ENCODE results near the gene GDPD3. TPM values are rescaled to one million over a fixed set of nuclear protein-coding genes. Genes with fewer than 3 reads are reported as not detected.

The GDPD3 gene
- total and polyA plus RNA-seq, 9 of the 15 experiments (the other 6 are each of a cell fraction or from before 2014, with no cell fraction given) = 0.47 to 3.9 (median 1.1) TPM

DNA sequence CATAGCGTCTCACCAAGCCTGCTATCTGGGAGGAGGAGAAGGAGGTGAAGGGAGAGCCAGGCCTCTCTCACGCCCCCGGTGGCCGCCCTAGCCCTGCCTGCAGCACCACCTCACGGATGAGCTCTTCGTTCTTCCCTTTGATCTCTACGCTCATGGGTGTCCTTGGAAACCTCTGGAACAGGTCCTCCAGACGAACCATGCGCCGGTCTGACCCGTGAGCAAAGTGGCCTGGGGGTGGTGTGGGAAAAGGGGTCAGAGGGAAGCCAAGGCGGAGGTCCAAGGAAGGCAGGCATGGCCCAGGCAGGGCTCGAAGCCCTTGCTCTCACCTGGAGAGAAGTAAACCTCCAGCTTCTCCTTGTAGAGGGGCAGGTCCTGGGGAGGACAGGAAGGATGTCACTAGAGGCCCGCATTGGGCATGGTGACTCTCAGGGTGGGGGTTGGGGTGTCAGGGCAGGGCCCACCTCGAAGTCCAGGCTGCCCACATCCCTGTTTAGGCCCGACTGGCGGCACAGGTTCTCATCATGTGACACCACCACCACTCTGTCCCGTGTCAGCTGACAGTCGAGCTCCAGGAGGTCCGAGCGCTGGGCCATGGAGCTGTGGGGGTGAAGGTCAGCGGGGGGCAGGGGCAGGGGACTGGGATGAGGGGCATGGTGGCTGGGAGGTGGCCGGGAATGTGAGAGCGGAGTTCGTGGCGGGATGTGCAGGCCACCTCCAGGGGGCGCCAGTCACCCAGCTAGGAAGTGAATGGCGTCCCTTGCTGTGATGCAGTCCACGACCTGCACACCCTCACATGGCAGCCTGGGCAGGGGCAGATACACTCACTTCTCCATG, 923 bp downstream of the GDPD3 start (continued):
- TF ChIP-seq, protein P1, sequence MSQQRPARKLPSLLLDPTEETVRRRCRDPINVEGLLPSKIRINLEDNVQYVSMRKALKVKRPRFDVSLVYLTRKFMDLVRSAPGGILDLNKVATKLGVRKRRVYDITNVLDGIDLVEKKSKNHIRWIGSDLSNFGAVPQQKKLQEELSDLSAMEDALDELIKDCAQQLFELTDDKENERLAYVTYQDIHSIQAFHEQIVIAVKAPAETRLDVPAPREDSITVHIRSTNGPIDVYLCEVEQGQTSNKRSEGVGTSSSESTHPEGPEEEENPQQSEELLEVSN (IDR thresholded peaks at IDR 0.05; ENCODE audit: borderline replicate concordance in 1 of 2, extremely low read depth in 1 of 2, insufficient read depth in 1 of 2, insufficient read length in 1 of 2, low read depth in 1 of 2, low read length in 1 of 2, poor library complexity in 1 of 2, severe bottlenecking in 1 of 2) = peak in 1 of 2 experiments; percentile 14
- TF ChIP-seq, protein P2, sequence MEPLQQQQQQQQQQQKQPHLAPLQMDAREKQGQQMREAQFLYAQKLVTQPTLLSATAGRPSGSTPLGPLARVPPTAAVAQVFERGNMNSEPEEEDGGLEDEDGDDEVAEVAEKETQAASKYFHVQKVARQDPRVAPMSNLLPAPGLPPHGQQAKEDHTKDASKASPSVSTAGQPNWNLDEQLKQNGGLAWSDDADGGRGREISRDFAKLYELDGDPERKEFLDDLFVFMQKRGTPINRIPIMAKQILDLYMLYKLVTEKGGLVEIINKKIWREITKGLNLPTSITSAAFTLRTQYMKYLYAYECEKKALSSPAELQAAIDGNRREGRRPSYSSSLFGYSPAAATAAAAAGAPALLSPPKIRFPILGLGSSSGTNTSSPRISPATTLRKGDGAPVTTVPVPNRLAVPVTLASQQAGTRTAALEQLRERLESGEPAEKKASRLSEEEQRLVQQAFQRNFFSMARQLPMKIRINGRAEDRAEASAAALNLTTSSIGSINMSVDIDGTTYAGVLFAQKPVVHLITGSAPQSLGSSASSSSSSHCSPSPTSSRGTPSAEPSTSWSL (CRISPR knock-in tag; IDR thresholded peaks at IDR 0.05; ENCODE audit: borderline replicate concordance) = no peak
- TF ChIP-seq RCOR1 (IDR thresholded peaks at IDR 0.05; ENCODE audit: borderline replicate concordance in 1 of 2, low read depth in 2 of 2, low read length in 2 of 2) (peak in 1 of 2 experiments; percentile 63; a peak in 1 of 4 replicates), YY1 (IDR thresholded peaks at IDR 0.05; ENCODE audit: borderline replicate concordance in 1 of 3, control insufficient read depth in 1 of 3, extremely low read depth in 1 of 3, insufficient read depth in 3 of 3, insufficient read length in 1 of 3, insufficient replicate concordance in 2 of 3, low read depth in 1 of 3, low read length in 2 of 3) (peak; percentile 35 to 87 (median 74)), ZNF41 (CRISPR knock-in tag; conservative IDR thresholded peaks at IDR 0.05) (no peak), ARID1B (IDR thresholded peaks at IDR 0.05) (no peak), KAT2B (IDR thresholded peaks at IDR 0.05; ENCODE audit: low read depth, low read length) (no peak), NFRKB (IDR thresholded peaks at IDR 0.05; ENCODE audit: low read depth) (no peak), GTF2F1 (IDR thresholded peaks at IDR 0.05; ENCODE audit: low read depth, low read length) (no peak), MAFK (IDR thresholded peaks at IDR 0.05; ENCODE audit: low read length) (no peak), TCFL5 (CRISPR knock-in tag; conservative IDR thresholded peaks at IDR 0.05) (no peak), ZFPM2 (CRISPR knock-in tag; IDR thresholded peaks at IDR 0.05) (no peak), GATAD2B (IDR thresholded peaks at IDR 0.05; ENCODE audit: borderline replicate concordance) (no peak), ZNF79 (CRISPR knock-in tag; IDR thresholded peaks at IDR 0.05; ENCODE audit: low read depth) (no peak), FOXA3 (CRISPR knock-in tag; conservative IDR thresholded peaks at IDR 0.05 in 1 of 2, IDR thresholded peaks at IDR 0.05 in 1 of 2) (no peak), MAFF (IDR thresholded peaks at IDR 0.05; ENCODE audit: low read length) (no peak), MTA3 (IDR thresholded peaks at IDR 0.05; ENCODE audit: borderline replicate concordance) (no peak), ZFP30 (CRISPR knock-in tag; IDR thresholded peaks at IDR 0.05; ENCODE audit: borderline replicate concordance) (no peak)
- TF ChIP-seq, protein P3, sequence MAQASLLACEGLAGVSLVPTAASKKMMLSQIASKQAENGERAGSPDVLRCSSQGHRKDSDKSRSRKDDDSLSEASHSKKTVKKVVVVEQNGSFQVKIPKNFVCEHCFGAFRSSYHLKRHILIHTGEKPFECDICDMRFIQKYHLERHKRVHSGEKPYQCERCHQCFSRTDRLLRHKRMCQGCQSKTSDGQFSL (CRISPR knock-in tag; IDR thresholded peaks at IDR 0.05) = no peak
- TF ChIP-seq, protein P3 (tag; IDR thresholded peaks at IDR 0.05) = no peak
- TF ChIP-seq, protein P4, sequence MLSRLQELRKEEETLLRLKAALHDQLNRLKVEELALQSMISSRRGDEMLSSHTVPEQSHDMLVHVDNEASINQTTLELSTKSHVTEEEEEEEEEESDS (CRISPR knock-in tag; IDR thresholded peaks at IDR 0.05) = no peak

Measured in K562 (cell line).